RWPE2 (cell line): Measurements from ENCODE around the gene CBLC.

Source experiments
- ATAC-seq: fragments of 200-7000 bp; cut with Tn5 transposase; 3 replicates; pipeline ENCODE4 v1.9.1; 2021; ENCODE audit warnings: low read depth
- DNase-seq: peaks from one replicate; pipeline ENCODE4 v3.0.0-alpha.2; 2020; ENCODE audit warnings: low spot score
- H3K27ac ChIP-seq: fragments of 450-650 bp; 2 replicates; pipeline ENCODE4 v1.5.1; 2017; ENCODE audit warnings: mild to moderate bottlenecking; ENCODE audit not compliant: poor library complexity, severe bottlenecking
- H3K27me3 ChIP-seq: fragments of 250-450 bp; sonication (Bioruptor Pico); 2 replicates; pipeline ENCODE4 v1.5.1; 2021; ENCODE audit warnings: mild to moderate bottlenecking, moderate library complexity; ENCODE audit not compliant: insufficient read depth, poor library complexity, severe bottlenecking
- H3K36me3 ChIP-seq: fragments of 250-450 bp; sonication (Bioruptor Pico); 2 replicates; pipeline ENCODE4 v1.5.1; 2020; ENCODE audit warnings: low read depth, mild to moderate bottlenecking, moderate library complexity
- H3K4me1 ChIP-seq: fragments of 250-450 bp; sonication (Bioruptor Pico); 2 replicates; pipeline ENCODE4 v1.5.1; 2021; ENCODE audit warnings: mild to moderate bottlenecking, moderate library complexity; ENCODE audit not compliant: insufficient read depth, poor library complexity, severe bottlenecking
- H3K4me3 ChIP-seq: fragments of 250-450 bp; sonication (Bioruptor Pico); 2 replicates; pipeline ENCODE4 v1.5.1; 2021; ENCODE audit warnings: mild to moderate bottlenecking, moderate library complexity; ENCODE audit not compliant: severe bottlenecking
- H3K9me3 ChIP-seq: fragments of 250-450 bp; sonication (Bioruptor Pico); 2 replicates; pipeline ENCODE4 v1.5.1; 2021; ENCODE audit warnings: mild to moderate bottlenecking, moderate library complexity; ENCODE audit not compliant: severe bottlenecking
- TF ChIP-seq, protein P1 (sequence below): fragments of 450-650 bp; IDR thresholded peaks from one replicate; pipeline ENCODE4 v1.5.1; 2017; ENCODE audit warnings: mild to moderate bottlenecking, moderate library complexity; ENCODE audit not compliant: poor library complexity, severe bottlenecking

The CBLC gene

GRCh38 chr19:44808463-44809371 is 31.0 kb downstream of the CBLC start, which contains the start of gene BCAM:
BCAM (plus strand) TSS chr19:44809103; CDS start chr19:44809125, 22 bp downstream.
- H3K27ac ChIP-seq = peak within 1 kb of the TSS; percentile 75
- H3K27me3 ChIP-seq = no peaks in the 10 kb centered on the region
- H3K9me3 ChIP-seq = no peaks in the 10 kb centered on the region
- TF ChIP-seq, protein P1, sequence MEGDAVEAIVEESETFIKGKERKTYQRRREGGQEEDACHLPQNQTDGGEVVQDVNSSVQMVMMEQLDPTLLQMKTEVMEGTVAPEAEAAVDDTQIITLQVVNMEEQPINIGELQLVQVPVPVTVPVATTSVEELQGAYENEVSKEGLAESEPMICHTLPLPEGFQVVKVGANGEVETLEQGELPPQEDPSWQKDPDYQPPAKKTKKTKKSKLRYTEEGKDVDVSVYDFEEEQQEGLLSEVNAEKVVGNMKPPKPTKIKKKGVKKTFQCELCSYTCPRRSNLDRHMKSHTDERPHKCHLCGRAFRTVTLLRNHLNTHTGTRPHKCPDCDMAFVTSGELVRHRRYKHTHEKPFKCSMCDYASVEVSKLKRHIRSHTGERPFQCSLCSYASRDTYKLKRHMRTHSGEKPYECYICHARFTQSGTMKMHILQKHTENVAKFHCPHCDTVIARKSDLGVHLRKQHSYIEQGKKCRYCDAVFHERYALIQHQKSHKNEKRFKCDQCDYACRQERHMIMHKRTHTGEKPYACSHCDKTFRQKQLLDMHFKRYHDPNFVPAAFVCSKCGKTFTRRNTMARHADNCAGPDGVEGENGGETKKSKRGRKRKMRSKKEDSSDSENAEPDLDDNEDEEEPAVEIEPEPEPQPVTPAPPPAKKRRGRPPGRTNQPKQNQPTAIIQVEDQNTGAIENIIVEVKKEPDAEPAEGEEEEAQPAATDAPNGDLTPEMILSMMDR = peak; percentile 1
- DNase-seq = no peak
- H3K4me3 ChIP-seq = peak within 1 kb of the TSS; percentile 74
- peak; percentile 15 for ATAC-seq
- H3K36me3 ChIP-seq = peaks cover 24% of the 10 kb centered on the region
- peaks cover 20% of the 10 kb centered on the region for H3K4me1 ChIP-seq

- ATAC-seq = no peak
- Histone ChIP-seq H3K9me3 (no peaks in the 10 kb centered on the region), H3K4me1 (peaks cover 20% of the 10 kb centered on the region), H3K36me3 (peaks cover 29% of the 10 kb centered on the region), H3K4me3 (peak overlapping the region; percentile 74), H3K27ac (peak overlapping the region; percentile 75), H3K27me3 (no peaks in the 10 kb centered on the region)
- TF ChIP-seq, protein P1 = no peak
- no peak for DNase-seq
Observed at GRCh38 chr19:44809577-44810233, 32.0 kb downstream of the CBLC start.

DNA sequence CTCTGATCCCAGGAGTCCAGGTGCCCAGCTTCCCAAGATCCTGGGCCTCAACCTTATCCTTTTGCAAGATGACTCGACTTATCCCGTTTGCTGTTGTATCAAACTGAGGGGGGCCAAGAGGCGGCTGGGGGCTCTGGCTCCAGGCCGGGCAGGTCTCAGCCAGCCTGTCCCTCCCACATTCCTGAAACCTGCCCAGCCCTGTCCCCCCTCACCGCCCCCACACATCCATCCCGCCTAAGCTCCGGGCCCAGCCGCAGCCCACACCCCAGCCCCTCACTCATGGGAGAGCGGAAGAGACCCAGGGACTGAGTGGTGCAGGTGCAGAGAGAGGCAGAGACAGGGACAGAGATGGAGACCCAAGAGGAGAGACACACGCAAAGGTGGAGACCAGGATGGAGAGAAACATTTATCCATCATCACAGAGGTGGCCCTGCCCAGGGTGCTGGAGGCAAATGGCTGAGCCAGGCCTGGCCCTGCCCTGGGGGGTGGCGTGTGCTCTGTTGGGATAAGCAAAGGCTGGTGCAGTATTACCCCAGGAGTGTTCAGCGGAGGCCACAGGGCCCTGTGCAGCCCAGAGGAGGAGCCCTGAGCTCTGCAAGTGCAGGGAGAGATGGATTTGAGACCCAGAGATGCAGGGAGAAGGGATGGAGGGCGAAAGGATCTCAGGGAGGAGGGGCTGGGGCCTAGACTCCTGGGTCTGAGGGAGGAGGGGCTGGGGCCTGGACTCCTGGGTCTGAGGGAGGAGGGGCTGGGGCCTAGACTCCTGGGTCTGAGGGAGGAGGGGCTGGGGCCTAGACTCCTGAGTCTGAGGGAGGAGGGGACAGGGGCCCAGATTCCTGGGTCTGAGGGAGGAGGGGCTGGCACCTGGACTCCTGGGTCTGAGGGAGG is 32.8 kb downstream of the CBLC start:
- TF ChIP-seq, protein P1 = no peak
- DNase-seq (no peak), ATAC-seq (no peak)
- no peaks in the 10 kb centered on the region for H3K27me3 ChIP-seq
- peak overlapping the region; percentile 74 for H3K4me3 ChIP-seq
- peaks cover 20% of the 10 kb centered on the region for H3K4me1 ChIP-seq
- peaks cover 34% of the 10 kb centered on the region for H3K36me3 ChIP-seq
- peak overlapping the region; percentile 75 for H3K27ac ChIP-seq
- H3K9me3 ChIP-seq = no peaks in the 10 kb centered on the region

GRCh38 chr19:44811122-44811419 is 33.4 kb downstream of the CBLC start:
- TF ChIP-seq, protein P1 = no peak
- H3K4me3 ChIP-seq = no peak overlapping the region

More at GRCh38 chr19:44811122-44811419, 33.4 kb downstream of the CBLC start:
- no peaks in the 10 kb centered on the region for H3K27me3 ChIP-seq
- H3K27ac ChIP-seq = peak overlapping the region; percentile 75
- H3K4me1 ChIP-seq = peaks cover 20% of the 10 kb centered on the region
- no peaks in the 10 kb centered on the region for H3K9me3 ChIP-seq
- ATAC-seq (no peak), DNase-seq (no peak)
- peaks cover 36% of the 10 kb centered on the region for H3K36me3 ChIP-seq
